HG02852 (cell line): ENCODE measurements around the gene SMAD9.

Experiments
- ATAC-seq: cut with Tn5 transposase; IDR thresholded peaks from one replicate; pipeline ENCODE4 v1.9.1; 2021; ENCODE audit warnings: mild to moderate bottlenecking, moderate library complexity; ENCODE audit not compliant: unreplicated experiment

SMAD9 gene

DNA sequence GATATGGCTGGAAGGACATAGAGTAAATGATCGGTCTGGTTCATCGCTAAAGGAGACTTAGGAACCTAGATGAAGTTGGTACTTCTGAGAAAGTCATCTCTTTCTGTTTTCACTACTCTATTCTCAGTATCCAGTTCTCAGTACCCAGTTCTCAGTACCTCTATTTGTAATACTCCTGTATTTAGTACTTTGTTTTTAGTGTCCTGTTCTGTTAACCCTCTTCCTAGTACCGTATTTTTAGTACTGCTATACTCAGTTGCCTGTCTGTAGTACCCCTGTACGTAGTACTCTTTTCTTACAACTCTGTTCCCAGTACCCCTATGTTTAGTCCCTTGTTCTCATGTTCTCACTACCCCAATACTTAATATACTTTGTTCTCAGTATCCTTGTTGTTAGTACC is 99.8 kb downstream of the SMAD9 start:
- peak; percentile 51 for ATAC-seq

DNA sequence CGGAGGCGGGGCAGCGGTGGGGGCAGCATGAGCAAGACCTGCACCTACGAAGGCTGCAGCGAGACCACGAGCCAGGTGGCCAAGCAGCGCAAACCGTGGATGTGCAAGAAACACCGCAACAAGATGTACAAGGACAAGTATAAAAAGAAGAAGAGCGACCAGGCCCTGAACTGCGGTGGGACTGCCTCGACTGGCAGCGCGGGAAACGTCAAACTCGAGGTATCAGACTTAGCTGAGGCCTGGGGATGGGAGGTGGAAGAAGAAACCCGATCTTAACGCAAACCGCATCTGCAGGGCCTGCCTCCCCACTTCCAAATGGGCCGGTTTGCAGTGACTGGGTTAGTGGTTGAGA is 100.3 kb downstream of the SMAD9 start:
- ATAC-seq = peak; percentile 18

DNA sequence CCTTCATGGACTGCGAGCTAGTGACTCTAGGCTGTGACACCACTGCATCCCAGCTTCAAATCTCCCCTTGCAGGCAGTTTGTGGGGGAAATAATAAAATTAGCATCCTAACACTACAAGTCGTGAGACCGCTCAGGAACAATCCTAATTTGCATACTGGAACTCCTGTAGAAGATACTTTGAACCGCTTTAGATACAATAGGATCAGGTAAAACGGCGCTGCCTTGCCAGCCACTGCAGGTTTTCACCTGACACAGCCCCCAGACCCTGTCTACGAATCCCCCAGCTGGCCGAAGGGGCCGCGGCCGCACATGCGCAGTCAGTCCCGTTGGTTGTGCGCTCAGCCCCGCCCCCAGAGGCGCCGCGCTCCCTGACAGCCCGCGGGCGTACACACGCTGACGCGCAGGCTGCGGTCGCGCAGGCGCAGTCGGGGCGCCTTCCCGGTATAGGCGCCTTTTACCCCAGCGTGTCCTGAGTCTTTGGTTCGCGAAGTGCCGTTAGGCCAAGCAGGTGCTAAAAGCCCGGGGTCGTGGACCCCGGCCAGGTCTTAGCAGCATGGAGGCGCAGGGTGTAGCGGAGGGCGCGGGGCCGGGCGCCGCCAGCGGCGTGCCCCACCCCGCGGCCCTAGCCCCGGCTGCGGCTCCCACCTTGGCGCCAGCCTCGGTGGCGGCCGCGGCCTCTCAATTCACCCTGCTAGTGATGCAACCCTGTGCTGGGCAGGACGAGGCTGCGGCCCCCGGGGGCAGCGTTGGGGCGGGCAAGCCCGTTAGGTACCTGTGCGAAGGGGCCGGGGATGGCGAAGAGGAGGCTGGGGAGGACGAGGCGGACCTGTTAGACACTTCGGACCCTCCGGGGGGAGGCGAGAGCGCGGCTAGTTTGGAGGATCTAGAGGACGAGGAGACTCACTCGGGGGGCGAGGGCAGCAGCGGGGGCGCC is 101.0 kb downstream of the SMAD9 start, which contains the start of gene RFXAP:
TSS of gene RFXAP (plus strand) at position 419 of the 935 bp plus-strand sequence. CDS start at position 555, 136 bp downstream.
- ATAC-seq = peak; percentile 82

- peak; percentile 0 for ATAC-seq
These were observed 101.8 kb downstream of the SMAD9 start for GRCh38 chr13:36817996-36818803.

DNA sequence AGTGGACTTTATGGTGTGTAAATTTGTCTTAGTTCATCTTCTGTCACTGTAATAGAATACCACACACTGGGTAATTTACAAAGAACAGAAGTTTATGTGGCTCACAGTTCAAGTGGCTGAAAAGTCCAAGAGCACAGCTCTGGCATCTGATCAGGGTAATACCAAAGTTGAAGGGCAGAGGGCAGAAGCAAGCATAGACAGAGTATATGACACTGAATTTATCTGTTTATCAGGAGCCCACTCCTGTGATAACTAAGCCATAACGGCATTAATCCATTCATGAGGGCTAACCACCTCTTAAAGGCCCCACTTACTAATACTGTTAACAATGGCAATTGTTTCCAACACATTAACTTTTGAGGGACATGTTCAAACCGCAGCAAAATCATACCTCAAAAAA is 105.0 kb downstream of the SMAD9 start:
- no peak for ATAC-seq

GRCh38 chr13:36814465-36814864 is 105.6 kb downstream of the SMAD9 start:
- ATAC-seq = no peak

GRCh38 chr13:36813225-36813624 is 106.8 kb downstream of the SMAD9 start:
- no peak for ATAC-seq

DNA sequence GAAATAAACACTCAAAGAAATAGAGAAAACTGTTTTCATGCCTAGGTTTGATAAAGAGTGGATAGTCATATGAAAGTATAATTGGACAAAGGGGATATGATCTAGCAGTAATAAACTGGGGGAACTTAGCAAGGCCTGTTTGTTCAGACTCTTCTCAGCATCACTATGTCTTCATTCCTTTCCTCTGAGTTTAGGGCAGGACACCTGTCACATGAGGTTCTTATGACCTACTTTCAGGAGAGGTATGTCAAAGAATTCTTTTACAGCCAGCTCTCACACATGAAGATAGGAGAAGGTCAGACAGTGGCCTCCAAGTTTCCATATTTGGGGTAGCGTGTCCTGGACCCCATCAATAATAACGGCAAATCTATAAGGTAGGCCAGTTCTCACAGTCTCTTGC is 112.4 kb downstream of the SMAD9 start:
- ATAC-seq = no peak

DNA sequence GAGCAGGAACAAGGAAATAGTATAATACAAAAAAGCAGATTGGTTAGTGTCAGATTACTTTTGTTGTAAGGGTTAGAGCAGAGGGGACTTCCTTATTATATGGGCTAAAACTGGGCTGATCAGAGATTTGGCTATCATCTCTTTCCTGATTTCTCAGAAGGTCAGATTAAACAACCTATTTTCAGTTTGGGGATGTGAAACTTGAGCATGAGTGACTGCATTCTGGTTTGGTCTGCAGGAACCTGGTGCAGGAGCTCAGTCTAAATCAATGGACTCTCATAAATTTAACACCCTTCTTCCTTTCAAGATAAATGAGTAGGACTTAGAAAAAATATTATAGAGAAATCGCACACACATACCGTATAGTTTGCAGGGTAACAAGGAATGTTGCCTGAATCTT is 113.9 kb downstream of the SMAD9 start:
- peak; percentile 52 for ATAC-seq

- no peak for ATAC-seq
These were observed 115.5 kb downstream of the SMAD9 start for GRCh38 chr13:36804588-36804987.

GRCh38 chr13:36801035-36801434 is 119.0 kb downstream of the SMAD9 start:
- ATAC-seq = no peak

DNA sequence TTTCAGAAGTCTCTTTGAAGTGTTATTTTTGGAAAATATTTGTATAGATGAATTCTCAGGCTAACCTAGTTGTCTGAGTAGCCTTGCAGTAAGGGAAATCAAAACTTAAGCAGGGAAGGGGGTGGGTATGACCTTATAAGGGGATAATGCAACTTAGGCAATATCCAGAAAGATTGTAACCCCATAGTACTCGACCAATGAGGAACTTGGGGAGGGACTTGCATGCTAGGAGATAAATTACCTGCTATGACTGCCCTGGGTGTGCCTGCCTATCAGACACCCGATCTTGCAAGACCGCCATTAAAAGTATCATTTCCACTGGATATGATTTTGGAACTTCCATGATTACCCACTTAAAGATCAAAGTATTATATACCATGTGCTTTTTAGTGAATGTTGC is 124.0 kb downstream of the SMAD9 start:
- no peak for ATAC-seq

DNA sequence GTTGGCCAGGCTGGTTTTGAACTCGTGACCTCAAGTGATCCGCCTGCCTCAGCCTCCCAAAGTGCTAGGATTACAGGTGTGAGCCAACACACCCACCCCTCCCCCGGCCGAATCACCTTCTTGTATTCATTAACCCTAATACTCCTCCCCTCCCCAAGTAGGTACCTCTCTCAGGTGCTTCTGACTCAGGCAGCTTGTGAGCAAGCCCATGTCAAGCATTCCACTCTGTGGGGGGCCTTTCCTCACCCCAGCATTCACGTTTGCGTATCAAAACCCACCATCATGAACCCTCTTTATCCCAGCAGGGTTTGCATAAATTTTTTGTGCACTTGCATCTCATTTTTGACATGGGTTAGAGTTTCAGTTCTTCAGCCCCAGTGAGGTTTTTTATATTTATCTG is 124.6 kb downstream of the SMAD9 start:
- no peak for ATAC-seq
